Measurements from ENCODE around the gene ABCD1.

DNA sequence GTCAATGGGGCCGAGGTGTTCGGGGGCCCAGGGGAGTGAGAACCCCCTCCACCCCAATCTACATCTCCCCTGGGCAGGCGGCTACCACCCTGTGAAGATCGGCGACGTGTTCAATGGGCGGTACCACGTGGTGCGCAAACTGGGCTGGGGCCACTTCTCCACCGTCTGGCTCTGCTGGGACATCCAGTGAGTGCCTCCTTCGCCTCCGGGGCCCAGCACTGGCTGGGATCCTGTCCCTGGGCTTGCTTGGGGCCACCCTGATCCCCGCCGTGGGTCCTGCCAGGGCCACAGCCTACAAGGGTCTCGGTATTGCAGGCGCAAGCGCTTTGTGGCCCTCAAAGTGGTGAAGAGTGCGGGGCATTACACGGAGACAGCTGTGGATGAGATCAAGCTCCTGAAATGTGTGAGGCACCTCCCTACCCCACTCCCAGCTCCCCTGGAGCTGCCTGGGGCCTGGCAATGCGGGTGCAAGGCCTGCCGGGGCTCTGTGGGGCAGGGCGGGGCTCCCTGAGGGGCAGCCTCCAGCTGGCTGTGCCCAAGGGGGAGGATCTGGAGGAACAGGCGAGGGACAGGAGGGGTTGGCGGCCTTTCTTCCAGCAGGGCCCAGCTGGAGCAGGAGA, 56.9 kb downstream of the ABCD1 start:
- TF ChIP-seq POLR2AphosphoS5 (IDR thresholded peaks at IDR 0.05; ENCODE audit: low read depth, low read length) (no peak), POLR2A (IDR thresholded peaks at IDR 0.05; ENCODE audit: low read depth, low read length) (no peak), TAF1 (IDR thresholded peaks at IDR 0.05; ENCODE audit: borderline replicate concordance, low read depth, low read length) (no peak)
